ENCODE measurements around the gene TOMM34.

DNA sequence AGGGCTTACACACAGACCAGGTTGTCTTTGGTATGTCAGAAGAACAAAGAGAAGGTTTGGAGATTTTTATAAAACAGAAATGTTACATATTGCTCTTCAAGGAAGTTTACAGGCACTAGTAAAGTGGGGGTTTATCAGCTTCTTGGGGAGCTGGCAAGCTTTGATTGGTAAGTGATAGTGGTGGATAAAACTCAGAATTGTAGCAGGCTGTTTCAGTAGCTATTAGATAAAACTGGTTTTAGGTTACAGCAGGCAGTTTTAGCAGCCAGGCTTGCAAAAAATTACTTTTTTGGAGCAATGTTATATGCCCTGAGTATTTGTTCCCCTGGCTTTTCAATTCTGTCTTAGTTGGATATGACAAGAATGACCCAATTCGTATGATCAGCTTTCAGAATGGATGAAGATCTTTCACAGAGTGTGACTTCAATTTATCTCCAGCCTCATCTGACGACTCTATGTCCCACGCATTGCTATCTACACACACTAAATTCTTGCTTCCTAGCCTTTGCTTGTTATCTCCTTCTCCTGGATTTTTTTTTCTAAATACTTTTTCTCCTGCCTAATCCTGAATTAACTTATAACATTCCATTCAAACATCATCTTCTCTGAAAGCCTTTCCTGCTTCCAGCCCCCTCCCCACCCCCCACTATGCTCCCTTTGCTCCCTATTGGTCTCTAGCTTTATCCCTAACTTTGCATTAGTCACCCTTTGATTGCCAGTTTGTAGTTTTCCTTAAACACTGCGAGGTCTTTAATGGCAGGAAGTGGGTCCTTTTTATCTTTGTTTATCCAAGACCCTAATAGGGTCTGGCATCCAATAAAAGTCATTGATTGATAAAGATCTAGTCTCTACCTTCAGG, 1.0 kb upstream of the TOMM34 start:
- TF ChIP-seq, protein P1, sequence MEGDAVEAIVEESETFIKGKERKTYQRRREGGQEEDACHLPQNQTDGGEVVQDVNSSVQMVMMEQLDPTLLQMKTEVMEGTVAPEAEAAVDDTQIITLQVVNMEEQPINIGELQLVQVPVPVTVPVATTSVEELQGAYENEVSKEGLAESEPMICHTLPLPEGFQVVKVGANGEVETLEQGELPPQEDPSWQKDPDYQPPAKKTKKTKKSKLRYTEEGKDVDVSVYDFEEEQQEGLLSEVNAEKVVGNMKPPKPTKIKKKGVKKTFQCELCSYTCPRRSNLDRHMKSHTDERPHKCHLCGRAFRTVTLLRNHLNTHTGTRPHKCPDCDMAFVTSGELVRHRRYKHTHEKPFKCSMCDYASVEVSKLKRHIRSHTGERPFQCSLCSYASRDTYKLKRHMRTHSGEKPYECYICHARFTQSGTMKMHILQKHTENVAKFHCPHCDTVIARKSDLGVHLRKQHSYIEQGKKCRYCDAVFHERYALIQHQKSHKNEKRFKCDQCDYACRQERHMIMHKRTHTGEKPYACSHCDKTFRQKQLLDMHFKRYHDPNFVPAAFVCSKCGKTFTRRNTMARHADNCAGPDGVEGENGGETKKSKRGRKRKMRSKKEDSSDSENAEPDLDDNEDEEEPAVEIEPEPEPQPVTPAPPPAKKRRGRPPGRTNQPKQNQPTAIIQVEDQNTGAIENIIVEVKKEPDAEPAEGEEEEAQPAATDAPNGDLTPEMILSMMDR (optimal IDR thresholded peaks at IDR 0.05 in 1 of 3, IDR thresholded peaks at IDR 0.05 in 1 of 3, conservative IDR thresholded peaks at IDR 0.05 in 1 of 3; ENCODE audit: extremely low read depth in 1 of 3, insufficient read depth in 2 of 3, low read length in 3 of 3): no peak
- no peak for TF ChIP-seq EZH2 (IDR thresholded peaks at IDR 0.05; ENCODE audit: low read length)

All from keratinocyte (primary cell).